Superior temporal gyrus (tissue), 1 donor: ENCODE data around the gene TALDO1.
"Not testable (repeated sequence)": the region's sequence is repeated elsewhere in the genome, so short reads cannot be mapped to it uniquely, and the experiment has no call there.

Experiments used
- DNase-seq: peaks from one replicate; pipeline ENCODE4 v3.0.0-alpha.2; 2016; ENCODE audit errors: extremely low spot score

TALDO1 gene

GRCh38 chr11:734541-734940 lies 12.7 kb upstream of the TALDO1 start:
- DNase-seq: not testable (repeated sequence)

GRCh38 chr11:737366-737765 lies 9.9 kb upstream of the TALDO1 start:
- peak; percentile 50 for DNase-seq

DNA sequence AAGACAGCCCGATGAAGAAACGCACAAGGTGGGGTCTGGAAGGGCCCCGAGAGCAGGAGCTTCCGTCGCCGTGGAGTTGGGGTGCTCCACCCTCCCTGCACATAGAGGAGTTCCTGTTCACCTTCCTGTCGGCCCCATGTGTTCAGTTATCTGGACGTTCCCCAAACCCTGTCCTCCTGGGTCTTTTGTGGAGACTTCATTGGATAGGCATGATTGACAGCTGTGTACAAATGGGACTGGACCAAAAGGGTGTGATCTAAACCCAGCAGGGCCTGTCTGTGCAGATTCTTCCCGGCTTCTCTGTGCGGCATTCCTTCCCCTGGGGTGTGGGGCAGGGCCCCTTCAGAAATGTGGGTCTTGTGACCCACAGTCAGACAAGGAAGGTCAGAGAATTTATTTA lies 9.4 kb upstream of the TALDO1 start:
- DNase-seq: not testable (repeated sequence)

DNA sequence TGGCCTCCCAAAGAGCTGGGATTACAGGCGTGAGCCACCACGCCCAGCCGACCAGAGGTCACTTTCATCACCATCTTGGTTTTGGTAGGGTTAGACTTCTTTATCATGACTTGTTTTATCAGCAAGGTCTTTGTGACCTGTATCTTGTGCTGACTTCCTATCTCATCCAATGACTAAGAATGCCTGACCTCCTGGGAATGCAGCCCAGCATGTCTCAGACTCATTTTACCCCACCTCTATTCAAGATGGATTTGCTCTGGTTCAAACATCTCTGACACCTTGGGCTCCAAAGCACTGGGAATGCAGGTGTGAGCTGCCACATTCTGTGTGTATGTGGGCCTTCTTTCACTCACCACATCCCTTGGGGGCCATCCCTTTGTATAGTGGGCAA lies 5.1 kb upstream of the TALDO1 start:
- DNase-seq: no peak

DNA sequence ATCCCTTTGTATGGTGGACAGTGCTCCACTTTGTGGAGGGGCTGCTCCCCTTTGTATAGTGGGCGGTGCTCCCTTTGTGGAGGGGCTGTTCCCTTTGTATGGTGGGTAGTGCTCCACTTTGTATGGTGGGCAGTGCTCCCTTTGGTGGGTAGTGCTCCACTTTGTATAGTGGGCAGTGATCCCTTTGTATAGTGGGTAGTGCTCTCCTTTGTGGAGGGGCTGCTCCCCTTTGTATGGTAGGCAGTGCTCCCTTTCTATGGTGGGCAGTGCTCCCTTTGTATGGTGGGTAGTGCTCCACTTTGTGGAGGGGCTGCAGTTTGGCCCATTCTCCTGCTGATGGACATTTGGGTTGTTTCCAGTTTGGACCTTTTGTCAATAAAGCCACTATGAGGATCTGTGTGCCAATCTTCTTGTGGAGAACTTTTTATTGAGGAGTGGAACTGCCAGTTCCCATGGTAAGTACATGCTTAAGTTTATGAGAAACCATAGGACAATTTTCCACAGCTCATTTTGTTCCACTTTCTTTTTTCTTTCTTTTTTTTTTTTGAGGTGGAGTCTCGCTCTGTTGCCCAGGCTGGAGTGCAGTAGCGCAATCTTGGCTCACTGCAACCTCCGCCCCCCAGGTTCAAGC lies 4.6 kb upstream of the TALDO1 start:
- DNase-seq: no peak

DNA sequence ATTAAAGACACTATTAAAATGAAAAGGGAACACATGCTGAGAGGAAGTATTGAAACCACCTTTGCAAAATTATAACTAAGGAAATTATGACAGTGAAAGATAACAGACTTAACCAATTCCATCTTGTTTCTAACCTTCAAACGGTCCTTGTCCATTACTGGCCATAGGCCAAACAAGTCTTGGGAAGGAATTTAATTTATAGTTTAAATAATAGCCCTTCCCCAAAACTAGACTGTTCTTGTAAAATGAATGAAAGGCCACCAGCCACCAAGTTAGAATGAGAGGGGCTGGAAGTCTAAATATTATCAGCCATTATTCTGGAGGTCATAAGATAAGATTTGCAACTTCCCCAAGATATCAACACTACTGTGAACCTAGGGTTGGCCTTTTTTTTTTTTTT lies 1.8 kb upstream of the TALDO1 start:
- no peak for DNase-seq

GRCh38 chr11:746289-747157 lies 741 bp upstream of the TALDO1 start:
- peak; percentile 82 for DNase-seq

GRCh38 chr11:748007-748359 lies 719 bp downstream of the TALDO1 start:
- no peak for DNase-seq

DNA sequence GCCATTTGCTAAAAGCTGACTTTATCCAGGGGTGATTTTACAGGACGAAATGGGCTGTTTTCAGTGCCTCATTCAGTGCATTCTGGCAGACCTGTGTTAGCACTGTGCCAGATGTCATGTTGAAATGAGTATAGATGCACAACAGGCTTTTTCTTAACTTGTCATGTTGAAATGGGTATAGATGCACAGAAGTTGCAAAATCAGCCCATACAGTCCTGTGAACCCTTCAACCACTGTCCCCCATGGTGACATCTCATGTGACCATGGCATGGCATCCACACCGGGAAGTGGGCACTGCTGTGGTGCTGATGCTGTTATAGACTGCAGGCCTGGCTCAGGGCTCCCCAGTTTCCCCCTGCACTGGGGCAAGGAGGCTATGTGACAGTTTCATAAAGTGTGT lies 2.5 kb downstream of the TALDO1 start:
- no peak for DNase-seq

DNA sequence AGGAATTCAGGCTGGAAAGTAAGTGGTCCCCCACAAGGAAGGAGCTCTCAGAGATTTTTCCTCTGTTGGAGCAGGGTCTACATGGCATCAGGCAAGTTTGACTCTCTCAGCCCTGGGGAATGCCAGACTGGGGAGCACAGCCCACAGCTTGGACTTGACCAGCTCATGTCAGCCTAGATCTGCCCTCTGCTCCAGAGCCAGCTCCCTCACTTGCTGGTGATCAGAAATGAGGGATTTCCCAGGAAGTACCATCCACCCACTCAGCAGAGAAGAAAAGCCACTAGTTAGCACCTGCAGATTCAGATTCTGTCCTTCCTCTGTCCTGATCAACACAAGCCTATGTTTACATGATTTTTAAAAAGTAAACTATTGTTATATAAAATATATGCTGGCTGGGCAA lies 13.0 kb downstream of the TALDO1 start:
- no peak for DNase-seq

DNA sequence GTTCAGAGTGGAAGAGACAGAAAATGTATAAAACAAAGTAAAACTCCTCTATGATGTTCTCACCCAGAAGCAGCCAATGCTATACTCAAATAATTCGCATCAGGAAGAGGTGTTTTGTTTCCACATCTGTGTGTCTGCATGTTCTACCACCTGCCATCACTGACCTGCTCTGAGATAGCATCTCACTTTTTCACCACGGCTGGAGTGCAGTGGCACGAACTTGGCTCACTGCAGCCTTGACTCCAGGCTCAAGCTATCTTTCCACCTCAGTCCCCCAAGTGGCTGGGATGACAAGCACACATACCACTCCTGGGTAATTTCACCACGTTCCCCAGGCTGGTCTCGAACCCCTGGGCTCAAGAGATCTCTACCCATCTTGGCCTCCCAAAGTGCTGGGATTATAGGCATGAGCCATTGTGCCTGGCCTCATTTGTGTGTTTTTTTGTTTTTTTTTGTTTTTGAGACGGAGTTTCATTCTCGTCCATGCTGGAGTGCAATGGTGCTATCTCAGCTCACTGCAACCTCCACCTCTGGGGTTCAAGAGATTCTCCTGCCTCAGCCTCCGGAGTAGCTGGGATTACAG lies 14.4 kb downstream of the TALDO1 start:
- no peak for DNase-seq

- peak; percentile 72 for DNase-seq
Observed at GRCh38 chr11:762421-763072, 15.3 kb downstream of the TALDO1 start.

DNA sequence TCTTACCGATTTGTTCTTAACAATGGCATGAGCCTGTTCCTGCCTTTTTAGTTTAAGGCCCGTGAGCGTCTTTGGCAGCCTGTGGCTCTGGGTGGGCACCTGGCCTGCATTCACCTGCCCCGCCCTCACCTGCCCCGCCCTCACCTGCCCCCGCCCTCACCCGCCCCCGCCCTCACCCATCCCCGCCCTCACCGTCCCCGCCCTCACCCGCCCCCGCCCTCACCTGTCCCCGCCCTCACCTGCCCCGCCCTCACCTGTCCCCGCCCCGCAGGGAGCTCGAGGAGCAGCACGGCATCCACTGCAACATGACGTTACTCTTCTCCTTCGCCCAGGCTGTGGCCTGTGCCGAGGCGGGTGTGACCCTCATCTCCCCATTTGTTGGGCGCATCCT lies 15.8 kb downstream of the TALDO1 start:
- DNase-seq: no peak

- no peak for DNase-seq
Observed at GRCh38 chr11:763549-764321, 16.5 kb downstream of the TALDO1 start.

- DNase-seq: no peak
Observed at GRCh38 chr11:764322-765024, 17.2 kb downstream of the TALDO1 start.

- DNase-seq: peak; percentile 67
Observed at GRCh38 chr11:765025-765801, 17.9 kb downstream of the TALDO1 start.

DNA sequence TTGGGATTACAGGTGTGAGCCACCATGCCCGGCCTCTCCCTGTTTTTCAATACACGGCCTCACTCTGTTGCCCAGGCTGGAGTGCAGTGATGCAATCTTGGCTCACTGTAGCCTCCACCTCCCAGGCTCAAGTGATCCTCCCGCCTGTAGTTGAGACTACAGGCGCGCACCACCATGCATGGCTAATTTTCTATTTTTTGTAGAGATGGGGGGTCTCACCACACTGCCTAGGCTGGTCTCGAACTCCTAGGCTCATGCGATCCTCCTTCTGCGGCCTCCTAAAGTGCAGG lies 18.5 kb downstream of the TALDO1 start:
- no peak for DNase-seq

DNA sequence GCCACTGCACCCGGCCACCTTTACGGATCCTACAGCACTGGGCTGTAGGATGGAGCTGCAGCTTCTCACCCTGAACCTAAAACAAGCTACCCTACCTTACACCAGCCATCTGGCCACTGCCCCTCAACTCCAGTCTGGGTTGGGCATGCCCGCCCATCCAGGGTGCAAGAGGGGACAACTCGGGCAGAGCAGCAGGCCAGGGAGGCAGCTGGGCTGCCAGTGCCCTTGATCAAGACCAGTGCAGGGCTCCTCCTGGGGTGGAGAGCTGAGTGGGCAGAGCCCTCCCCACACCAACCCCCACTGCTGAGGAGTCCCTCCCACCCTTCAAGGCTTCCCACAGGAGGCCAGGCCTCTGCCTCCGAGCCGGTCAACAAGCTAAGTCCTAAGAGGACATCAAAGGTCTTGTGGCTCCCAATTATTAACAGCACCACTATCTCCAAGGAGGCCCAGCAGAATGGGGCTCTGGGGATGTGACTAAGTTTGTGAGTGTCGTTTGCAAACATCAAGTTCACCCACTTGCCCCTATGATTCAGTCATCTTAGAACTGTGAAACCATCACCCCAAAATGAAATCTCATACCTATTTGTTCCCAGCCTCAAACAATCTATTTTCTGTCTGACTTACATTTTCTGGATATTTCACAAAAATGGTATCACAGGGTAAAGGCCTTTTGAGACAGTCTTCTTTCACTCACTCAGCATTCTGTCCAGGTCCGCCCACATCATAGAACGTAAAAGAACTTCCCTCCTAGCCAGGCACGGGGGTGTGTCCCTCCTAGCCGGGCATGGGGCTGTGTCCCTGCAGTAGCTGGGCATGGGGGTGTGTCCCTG lies 19.1 kb downstream of the TALDO1 start:
- no peak for DNase-seq

DNA sequence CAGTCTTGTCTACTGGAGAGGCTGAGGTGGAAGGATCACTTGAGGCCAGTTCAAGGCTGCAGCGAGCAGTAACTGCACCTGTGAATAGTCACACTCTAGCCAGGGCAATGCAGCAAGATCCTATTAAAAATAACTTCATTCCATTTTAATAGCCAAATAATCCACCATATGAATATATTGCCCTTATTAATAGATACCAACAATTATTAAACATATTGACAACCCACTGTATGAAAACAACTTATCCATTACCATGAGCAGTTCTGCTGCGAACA lies 19.6 kb downstream of the TALDO1 start:
- DNase-seq: no peak

GRCh38 chr11:767238-767637 lies 20.0 kb downstream of the TALDO1 start:
- no peak for DNase-seq
